Nasal cavity respiratory epithelium epithelial cell of viscerocranial mucosa (primary cell): ENCODE data around the gene ZDHHC22. TPM values are rescaled to one million over a fixed set of nuclear protein-coding genes. Genes with fewer than 3 reads are reported as not detected.

Source experiments
- total RNA-seq: library from RNA; depleted of rRNA; stranded (reverse); fragments of >200 nt; gene quantifications from 2 replicates; pipeline ENCODE4 v1.2.3, GENCODE V29; 2014

ZDHHC22 gene
- total RNA-seq = not detected in 2 replicates

GRCh38 chr14:77141214-77142004 lies at the start of gene ZDHHC22:
Gene ZDHHC22 (minus strand): TSS chr14:77141791. CDS start chr14:77139738, 2,053 bp downstream.

GRCh38 chr14:77181603-77182437 lies 40.2 kb upstream of the ZDHHC22 start, which contains the start of gene TMEM63C:
Gene TMEM63C (plus strand): TSS chr14:77181798. CDS start chr14:77218814, 37,016 bp downstream.

GRCh38 chr14:77097700-77098528 lies 43.7 kb downstream of the ZDHHC22 start, which contains the start of gene CIPC:
Gene CIPC (plus strand): TSS chr14:77098258. CDS start chr14:77105709, 7,451 bp downstream.

Other genes with a start within 250 kb of the ZDHHC22 start
- 23.2 and 34.9 TPM in 2 replicates for gene IRF2BPL, start 113.1 kb downstream of the ZDHHC22 start, total RNA-seq
- 8.5 and 23.0 TPM in 2 replicates for gene CIPC, start 43.5 kb downstream of the ZDHHC22 start, total RNA-seq
- gene TMEM63C, start 40.0 kb upstream of the ZDHHC22 start, total RNA-seq = 1.4 and 7.9 TPM in 2 replicates
- gene NGB, start 129.4 kb upstream of the ZDHHC22 start, total RNA-seq = 0.07 TPM in 1 of 2 replicates, not detected in the other
- 11.6 and 20.7 TPM in 2 replicates for gene POMT2, start 179.1 kb upstream of the ZDHHC22 start, total RNA-seq
- gene GSTZ1, start 179.2 kb upstream of the ZDHHC22 start, total RNA-seq = 19.6 and 42.4 TPM in 2 replicates
- gene TMED8, start 235.3 kb upstream of the ZDHHC22 start, total RNA-seq = 8.5 and 12.2 TPM in 2 replicates
- gene SAMD15, start 235.6 kb upstream of the ZDHHC22 start, total RNA-seq = under 0.01 and 0.21 TPM in 2 replicates